Measurements from ENCODE around the gene CACNA1S. TPM values are rescaled to one million over a fixed set of nuclear protein-coding genes. Genes with fewer than 3 reads are reported as not detected.

CACNA1S gene
- total and polyA plus RNA-seq, 12 donors: under 0.01 to 0.09 (median 0.05) TPM; not detected in 7

DNA sequence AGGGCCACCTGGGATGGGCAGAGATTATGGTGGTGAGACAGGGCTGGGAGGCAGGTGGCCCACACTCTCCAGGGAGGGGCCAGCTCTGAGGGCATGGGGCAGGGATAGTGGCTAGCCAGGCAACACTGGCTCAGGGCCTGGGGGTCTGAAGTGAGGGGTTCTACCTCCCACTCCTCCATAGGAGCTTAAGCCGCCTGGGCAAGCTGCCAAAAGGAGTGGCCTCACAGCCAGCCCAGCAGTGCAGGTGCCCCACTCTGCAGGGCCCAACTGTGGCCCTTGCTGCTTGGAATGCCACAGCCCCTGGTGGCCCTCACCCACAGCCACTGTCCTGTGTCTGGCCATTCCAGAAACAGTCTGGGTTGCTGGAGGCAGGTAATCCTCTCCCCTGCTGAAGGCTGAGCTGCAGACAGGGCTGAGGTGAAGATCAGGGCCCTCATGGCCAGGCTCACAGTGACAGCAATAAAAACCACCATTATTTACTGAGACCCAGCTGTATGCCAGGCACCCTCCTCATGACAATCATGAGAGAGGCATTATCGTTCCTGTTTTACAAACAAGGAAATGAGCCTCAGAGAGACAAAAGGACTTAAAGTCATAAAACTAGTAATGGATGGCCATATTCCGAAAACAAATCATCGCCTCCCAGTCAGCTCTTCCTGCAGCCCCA, 119.7 kb downstream of the CACNA1S start:
- intact Hi-C loops (cut with DNase I): no loop called here
- Histone ChIP-seq H3K4me3 (no peak overlapping the region), H3K36me3 (peaks cover 0 to 71% (median 0%) of the 10 kb centered on the region in 9 donors), H3K9me3 (no peaks in the 10 kb centered on the region), H3K27ac (no peak overlapping the region), H3K4me1 (no peaks in the 10 kb centered on the region), H3K27me3 (no peaks in the 10 kb centered on the region)
- 77 to 88% methylated on average over 4 of the region's 4 CpGs for WGBS, 2 donors
- no peak for DNase-seq
- TF ChIP-seq, protein P1, sequence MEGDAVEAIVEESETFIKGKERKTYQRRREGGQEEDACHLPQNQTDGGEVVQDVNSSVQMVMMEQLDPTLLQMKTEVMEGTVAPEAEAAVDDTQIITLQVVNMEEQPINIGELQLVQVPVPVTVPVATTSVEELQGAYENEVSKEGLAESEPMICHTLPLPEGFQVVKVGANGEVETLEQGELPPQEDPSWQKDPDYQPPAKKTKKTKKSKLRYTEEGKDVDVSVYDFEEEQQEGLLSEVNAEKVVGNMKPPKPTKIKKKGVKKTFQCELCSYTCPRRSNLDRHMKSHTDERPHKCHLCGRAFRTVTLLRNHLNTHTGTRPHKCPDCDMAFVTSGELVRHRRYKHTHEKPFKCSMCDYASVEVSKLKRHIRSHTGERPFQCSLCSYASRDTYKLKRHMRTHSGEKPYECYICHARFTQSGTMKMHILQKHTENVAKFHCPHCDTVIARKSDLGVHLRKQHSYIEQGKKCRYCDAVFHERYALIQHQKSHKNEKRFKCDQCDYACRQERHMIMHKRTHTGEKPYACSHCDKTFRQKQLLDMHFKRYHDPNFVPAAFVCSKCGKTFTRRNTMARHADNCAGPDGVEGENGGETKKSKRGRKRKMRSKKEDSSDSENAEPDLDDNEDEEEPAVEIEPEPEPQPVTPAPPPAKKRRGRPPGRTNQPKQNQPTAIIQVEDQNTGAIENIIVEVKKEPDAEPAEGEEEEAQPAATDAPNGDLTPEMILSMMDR (IDR thresholded peaks at IDR 0.05): no peak
- no peak for ATAC-seq

GRCh38 chr1:200991097-200991614, 121.1 kb downstream of the CACNA1S start:
- no peak for ATAC-seq
- 76 to 90% methylated on average over 10 of the region's 10 CpGs for WGBS, 2 donors
- no peak for DNase-seq
- TF ChIP-seq, protein P1 (IDR thresholded peaks at IDR 0.05): no peak
- Histone ChIP-seq H3K4me3 (no peak overlapping the region), H3K36me3 (peaks cover 0 to 80% (median 0%) of the 10 kb centered on the region in 9 donors), H3K4me1 (no peaks in the 10 kb centered on the region), H3K27me3 (no peaks in the 10 kb centered on the region), H3K27ac (no peak overlapping the region), H3K9me3 (no peaks in the 10 kb centered on the region)
- intact Hi-C loops (cut with DNase I): no loop called here

GRCh38 chr1:200990114-200990513, 122.1 kb downstream of the CACNA1S start:
- Histone ChIP-seq H3K4me3 (no peak overlapping the region), H3K27ac (no peak overlapping the region), H3K36me3 (peaks cover 0 to 77% (median 0%) of the 10 kb centered on the region in 9 donors), H3K9me3 (no peaks in the 10 kb centered on the region), H3K27me3 (no peaks in the 10 kb centered on the region), H3K4me1 (no peaks in the 10 kb centered on the region)
- ATAC-seq: no peak
- TF ChIP-seq, protein P1 (IDR thresholded peaks at IDR 0.05): no peak
- intact Hi-C loops (cut with DNase I): no loop called here
- WGBS, 2 donors: 92 to 94% methylated on average over 9 of the region's 9 CpGs
- no peak for DNase-seq

Other genes starting within 250 kb of the CACNA1S start
- not detected for gene GPR25, start 239.4 kb downstream of the CACNA1S start, total RNA-seq
- not detected for gene GPR25, start 239.4 kb downstream of the CACNA1S start, polyA plus RNA-seq
- gene INAVA, start 217.5 kb downstream of the CACNA1S start, total RNA-seq: under 1 TPM in 3 of 10 donors, not detected in 7; 0.08 to 0.21 (median 0.11) TPM
- gene INAVA, start 217.5 kb downstream of the CACNA1S start, polyA plus RNA-seq: under 1 TPM; 0.01 to 0.29 TPM
- gene KIF21B, start 88.7 kb downstream of the CACNA1S start, total RNA-seq: 1 to 10 TPM in 1 of 10 donors, under 1 TPM in 9; 0.32 to 2.6 (median 0.41) TPM
- under 1 TPM; 0.10 to 0.44 TPM for gene KIF21B, start 88.7 kb downstream of the CACNA1S start, polyA plus RNA-seq
- gene ASCL5, start 14.8 kb upstream of the CACNA1S start, total RNA-seq: not detected
- gene ASCL5, start 14.8 kb upstream of the CACNA1S start, polyA plus RNA-seq: not detected
- 10 to 100 TPM; 19.6 to 37.0 (median 25.4) TPM for gene TMEM9, start 42.0 kb upstream of the CACNA1S start, total RNA-seq
- gene TMEM9, start 42.0 kb upstream of the CACNA1S start, polyA plus RNA-seq: 10 to 100 TPM; 19.7 to 49.6 TPM
- under 1 TPM in 4 of 10 donors, not detected in 6; 0.02 to 0.07 (median 0.03) TPM for gene IGFN1, start 78.4 kb upstream of the CACNA1S start, total RNA-seq
- under 1 TPM in 1 of 2 donors, not detected in 1; 0.01 TPM for gene IGFN1, start 78.4 kb upstream of the CACNA1S start, polyA plus RNA-seq
- gene PKP1, start 171.1 kb upstream of the CACNA1S start, total RNA-seq: 1 to 10 TPM in 1 of 10 donors, under 1 TPM in 9; 0.05 to 1.2 (median 0.22) TPM
- under 1 TPM; 0.37 to 0.39 TPM for gene PKP1, start 171.1 kb upstream of the CACNA1S start, polyA plus RNA-seq